Measurements from ENCODE around the gene CFAP68. TPM values are rescaled to one million over a fixed set of nuclear protein-coding genes. Genes with fewer than 3 reads are reported as not detected.

Gene CFAP68
- total and polyA plus RNA-seq, 9 of the 15 experiments (the other 6 are each of a cell fraction or from before 2014, with no cell fraction given): 22.8 to 72.3 (median 52.5) TPM

DNA sequence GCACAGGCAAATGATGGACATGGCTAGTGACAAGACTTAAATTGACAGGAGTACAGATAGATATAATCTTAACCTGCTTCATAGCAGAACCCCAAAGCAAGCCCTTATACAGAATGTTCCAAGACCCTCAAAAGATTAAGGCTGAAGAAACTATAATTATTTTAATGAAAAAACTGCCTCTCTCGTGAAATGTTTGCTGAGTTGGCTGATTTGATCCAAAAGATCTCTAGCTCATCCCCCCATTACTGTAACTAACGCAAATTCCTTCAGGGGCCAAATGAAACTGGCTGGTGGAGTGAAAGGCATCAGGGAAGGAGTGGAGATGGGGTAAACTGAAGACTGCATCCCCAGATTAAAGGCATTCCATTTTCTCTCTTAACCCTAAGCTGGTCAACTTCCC lies 27.2 kb upstream of the CFAP68 start (continued):
- TF ChIP-seq ZNF175 (CRISPR knock-in tag; IDR thresholded peaks at IDR 0.05; ENCODE audit: low read depth) (no peak), ZNF77 (CRISPR knock-in tag; IDR thresholded peaks at IDR 0.05) (no peak), ZNF3 (CRISPR knock-in tag; IDR thresholded peaks at IDR 0.05) (no peak), CBFA2T2 (conservative IDR thresholded peaks at IDR 0.05) (no peak), SAFB (IDR thresholded peaks at IDR 0.05; ENCODE audit: borderline replicate concordance, low read depth, low read length) (no peak), ZNF507 (tag; conservative IDR thresholded peaks at IDR 0.05) (no peak), FOSL1 (tag; conservative IDR thresholded peaks at IDR 0.05) (no peak)
- TF ChIP-seq, protein P1, sequence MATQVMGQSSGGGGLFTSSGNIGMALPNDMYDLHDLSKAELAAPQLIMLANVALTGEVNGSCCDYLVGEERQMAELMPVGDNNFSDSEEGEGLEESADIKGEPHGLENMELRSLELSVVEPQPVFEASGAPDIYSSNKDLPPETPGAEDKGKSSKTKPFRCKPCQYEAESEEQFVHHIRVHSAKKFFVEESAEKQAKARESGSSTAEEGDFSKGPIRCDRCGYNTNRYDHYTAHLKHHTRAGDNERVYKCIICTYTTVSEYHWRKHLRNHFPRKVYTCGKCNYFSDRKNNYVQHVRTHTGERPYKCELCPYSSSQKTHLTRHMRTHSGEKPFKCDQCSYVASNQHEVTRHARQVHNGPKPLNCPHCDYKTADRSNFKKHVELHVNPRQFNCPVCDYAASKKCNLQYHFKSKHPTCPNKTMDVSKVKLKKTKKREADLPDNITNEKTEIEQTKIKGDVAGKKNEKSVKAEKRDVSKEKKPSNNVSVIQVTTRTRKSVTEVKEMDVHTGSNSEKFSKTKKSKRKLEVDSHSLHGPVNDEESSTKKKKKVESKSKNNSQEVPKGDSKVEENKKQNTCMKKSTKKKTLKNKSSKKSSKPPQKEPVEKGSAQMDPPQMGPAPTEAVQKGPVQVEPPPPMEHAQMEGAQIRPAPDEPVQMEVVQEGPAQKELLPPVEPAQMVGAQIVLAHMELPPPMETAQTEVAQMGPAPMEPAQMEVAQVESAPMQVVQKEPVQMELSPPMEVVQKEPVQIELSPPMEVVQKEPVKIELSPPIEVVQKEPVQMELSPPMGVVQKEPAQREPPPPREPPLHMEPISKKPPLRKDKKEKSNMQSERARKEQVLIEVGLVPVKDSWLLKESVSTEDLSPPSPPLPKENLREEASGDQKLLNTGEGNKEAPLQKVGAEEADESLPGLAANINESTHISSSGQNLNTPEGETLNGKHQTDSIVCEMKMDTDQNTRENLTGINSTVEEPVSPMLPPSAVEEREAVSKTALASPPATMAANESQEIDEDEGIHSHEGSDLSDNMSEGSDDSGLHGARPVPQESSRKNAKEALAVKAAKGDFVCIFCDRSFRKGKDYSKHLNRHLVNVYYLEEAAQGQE (IDR thresholded peaks at IDR 0.05; ENCODE audit: borderline replicate concordance): no peak
- TF ChIP-seq, protein P1 (CRISPR knock-in tag; IDR thresholded peaks at IDR 0.05; ENCODE audit: low read depth): no peak
- TF ChIP-seq, protein P2, sequence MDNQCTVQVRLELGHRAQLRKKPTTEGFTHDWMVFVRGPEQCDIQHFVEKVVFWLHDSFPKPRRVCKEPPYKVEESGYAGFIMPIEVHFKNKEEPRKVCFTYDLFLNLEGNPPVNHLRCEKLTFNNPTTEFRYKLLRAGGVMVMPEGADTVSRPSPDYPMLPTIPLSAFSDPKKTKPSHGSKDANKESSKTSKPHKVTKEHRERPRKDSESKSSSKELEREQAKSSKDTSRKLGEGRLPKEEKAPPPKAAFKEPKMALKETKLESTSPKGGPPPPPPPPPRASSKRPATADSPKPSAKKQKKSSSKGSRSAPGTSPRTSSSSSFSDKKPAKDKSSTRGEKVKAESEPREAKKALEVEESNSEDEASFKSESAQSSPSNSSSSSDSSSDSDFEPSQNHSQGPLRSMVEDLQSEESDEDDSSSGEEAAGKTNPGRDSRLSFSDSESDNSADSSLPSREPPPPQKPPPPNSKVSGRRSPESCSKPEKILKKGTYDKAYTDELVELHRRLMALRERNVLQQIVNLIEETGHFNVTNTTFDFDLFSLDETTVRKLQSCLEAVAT (IDR thresholded peaks at IDR 0.05): no peak
- TF ChIP-seq, protein P3, sequence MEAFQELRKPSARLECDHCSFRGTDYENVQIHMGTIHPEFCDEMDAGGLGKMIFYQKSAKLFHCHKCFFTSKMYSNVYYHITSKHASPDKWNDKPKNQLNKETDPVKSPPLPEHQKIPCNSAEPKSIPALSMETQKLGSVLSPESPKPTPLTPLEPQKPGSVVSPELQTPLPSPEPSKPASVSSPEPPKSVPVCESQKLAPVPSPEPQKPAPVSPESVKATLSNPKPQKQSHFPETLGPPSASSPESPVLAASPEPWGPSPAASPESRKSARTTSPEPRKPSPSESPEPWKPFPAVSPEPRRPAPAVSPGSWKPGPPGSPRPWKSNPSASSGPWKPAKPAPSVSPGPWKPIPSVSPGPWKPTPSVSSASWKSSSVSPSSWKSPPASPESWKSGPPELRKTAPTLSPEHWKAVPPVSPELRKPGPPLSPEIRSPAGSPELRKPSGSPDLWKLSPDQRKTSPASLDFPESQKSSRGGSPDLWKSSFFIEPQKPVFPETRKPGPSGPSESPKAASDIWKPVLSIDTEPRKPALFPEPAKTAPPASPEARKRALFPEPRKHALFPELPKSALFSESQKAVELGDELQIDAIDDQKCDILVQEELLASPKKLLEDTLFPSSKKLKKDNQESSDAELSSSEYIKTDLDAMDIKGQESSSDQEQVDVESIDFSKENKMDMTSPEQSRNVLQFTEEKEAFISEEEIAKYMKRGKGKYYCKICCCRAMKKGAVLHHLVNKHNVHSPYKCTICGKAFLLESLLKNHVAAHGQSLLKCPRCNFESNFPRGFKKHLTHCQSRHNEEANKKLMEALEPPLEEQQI (IDR thresholded peaks at IDR 0.05): no peak
